ENCODE measurements around the gene CCR5.

CCR5 gene

GRCh38 chr3:46370839-46371518 is at the start of gene CCR5:
Gene CCR5 (plus strand): TSS chr3:46370946. CDS start chr3:46372903, 1,957 bp downstream.
- Histone ChIP-seq H3K27ac (ENCODE audit: extremely low read depth, low read depth, low read length) (no peak within 1 kb of the TSS), H3K4me3 (ENCODE audit: low read depth, low read length) (no peak within 1 kb of the TSS), H3K4me1 (ENCODE audit: control insufficient read depth, insufficient read depth, low read length) (no peaks in the 10 kb centered on the region), H3K36me3 (ENCODE audit: control insufficient read depth in 2 of 2, insufficient read depth in 1 of 2, low read length in 2 of 2) (no peaks in the 10 kb centered on the region), H3K9me3 (ENCODE audit: control insufficient read depth, insufficient read depth, low read depth, low read length) (no peaks in the 10 kb centered on the region)
- POLR2A ChIA-PET: no interaction called here
- CTCF ChIA-PET: interaction anchor here (0.6 to 4.6 kb wide), 8 partner anchors 7 to 705 kb away, joined by 3 to 21 read pairs (median 4); no protein-coding TSS in a partner anchor
- TF ChIP-seq ZNF704 (tag by site-specific recombination; IDR thresholded peaks at IDR 0.05) (no peak), ZNF10 (tag by site-specific recombination; IDR thresholded peaks at IDR 0.05) (no peak), ZBTB7A (tag by site-specific recombination; IDR thresholded peaks at IDR 0.05; ENCODE audit: low read depth) (no peak), ZNF416 (tag by site-specific recombination; IDR thresholded peaks at IDR 0.05) (no peak), ZNF184 (tag by site-specific recombination; IDR thresholded peaks at IDR 0.05) (no peak), ZNF747 (tag by site-specific recombination; IDR thresholded peaks at IDR 0.05) (no peak), ZNF324 (tag by site-specific recombination; IDR thresholded peaks at IDR 0.05) (no peak), TCF7L2 (IDR thresholded peaks at IDR 0.05; ENCODE audit: borderline replicate concordance, low read depth, low read length) (no peak), ZNF449 (tag by site-specific recombination; IDR thresholded peaks at IDR 0.05) (no peak), ZNF571 (tag by site-specific recombination; IDR thresholded peaks at IDR 0.05) (no peak), SCRT1 (tag by site-specific recombination; IDR thresholded peaks at IDR 0.05; ENCODE audit: borderline replicate concordance) (no peak), ZNF610 (tag by site-specific recombination; IDR thresholded peaks at IDR 0.05; ENCODE audit: borderline replicate concordance) (no peak), ZNF645 (tag by site-specific recombination; IDR thresholded peaks at IDR 0.05) (no peak), KLF17 (tag by site-specific recombination; IDR thresholded peaks at IDR 0.05) (no peak), ZNF529 (tag by site-specific recombination; IDR thresholded peaks at IDR 0.05; ENCODE audit: insufficient replicate concordance) (no peak), ZFHX2 (tag by site-specific recombination; conservative IDR thresholded peaks at IDR 0.05) (no peak), ELK4 (IDR thresholded peaks at IDR 0.05; ENCODE audit: borderline replicate concordance, low read depth, low read length) (no peak)

- no peaks in the 10 kb centered on the region for H3K4me1 ChIP-seq (ENCODE audit: control insufficient read depth, insufficient read depth, low read length)
- H3K27ac ChIP-seq (ENCODE audit: extremely low read depth, low read depth, low read length): no peak overlapping the region
- POLR2A ChIA-PET: no interaction called here
- no peaks in the 10 kb centered on the region for H3K9me3 ChIP-seq (ENCODE audit: control insufficient read depth, insufficient read depth, low read depth, low read length)
- no peak for TF ChIP-seq ZNF155 (tag by site-specific recombination; IDR thresholded peaks at IDR 0.05)
- CTCF ChIA-PET: interaction anchor here (0.6 kb wide), 1 partner anchor 61 kb away, joined by 3 read pairs; no protein-coding TSS in a partner anchor
- no peak overlapping the region for H3K4me3 ChIP-seq (ENCODE audit: low read depth, low read length)
- H3K36me3 ChIP-seq (ENCODE audit: control insufficient read depth in 2 of 2, insufficient read depth in 1 of 2, low read length in 2 of 2): no peaks in the 10 kb centered on the region
These were observed 49.2 kb upstream of the CCR5 start for GRCh38 chr3:46321461-46322104.
